ENCODE measurements around the gene L3MBTL1.
A peak's percentile ranks its signal among the peaks of the same experiment; 100 is the strongest.

GRCh38 chr20:43537921-43538877 is 30.7 kb downstream of the L3MBTL1 start:
- TF ChIP-seq CTCF (IDR thresholded peaks at IDR 0.05) = peak in 2 of 3 donors; percentile 66
- no peak for TF ChIP-seq POLR2AphosphoS5 (IDR thresholded peaks at IDR 0.05)
- no peak for TF ChIP-seq POLR2A (IDR thresholded peaks at IDR 0.05)

All from breast epithelium (tissue), 3 donors.